Eye (tissue), 1 donor: ENCODE results near the gene GAGE12C.
"Not testable (repeated sequence)": the region's sequence is repeated elsewhere in the genome, so short reads cannot be mapped to it uniquely, and the experiment has no call there.

ENCODE experiments used
- DNase-seq: peaks from one replicate; pipeline ENCODE4 v3.0.0-alpha.2; 2015

The GAGE12C gene

GRCh38 chrX:49531877-49532276 lies at the start of gene GAGE12C:
TSS of gene GAGE12C (plus strand) at chrX:49532177. CDS start at chrX:49533332, 1,155 bp downstream.
- not testable (repeated sequence) for DNase-seq

GRCh38 chrX:49541433-49541832 lies 9.5 kb downstream of the GAGE12C start, which contains the start of gene GAGE12D:
TSS of gene GAGE12D (plus strand) at chrX:49541733. CDS start at chrX:49542888, 1,155 bp downstream.
- not testable (repeated sequence) for DNase-seq

- DNase-seq, result not testable (repeated sequence)
These were observed 19.0 kb downstream of the GAGE12C start, which contains the start of gene GAGE12E for GRCh38 chrX:49550989-49551388. TSS of gene GAGE12E (plus strand) at chrX:49551289. CDS start at chrX:49552444, 1,155 bp downstream.

- not testable (repeated sequence) for DNase-seq
These were observed 28.6 kb downstream of the GAGE12C start, which contains the start of gene GAGE12F for GRCh38 chrX:49560542-49560941. TSS of gene GAGE12F (plus strand) at chrX:49560842. CDS start at chrX:49561997, 1,155 bp downstream.

GRCh38 chrX:49568728-49569127 lies 36.8 kb downstream of the GAGE12C start:
- not testable (repeated sequence) for DNase-seq

GRCh38 chrX:49569152-49569551 lies 37.2 kb downstream of the GAGE12C start:
- not testable (repeated sequence) for DNase-seq

- DNase-seq, result not testable (repeated sequence)
These were observed 38.1 kb downstream of the GAGE12C start, which contains the start of gene GAGE12G for GRCh38 chrX:49570100-49570499. TSS of gene GAGE12G (plus strand) at chrX:49570400. CDS start at chrX:49571555, 1,155 bp downstream.

- not testable (repeated sequence) for DNase-seq
These were observed 47.7 kb downstream of the GAGE12C start, which contains the start of gene GAGE12H for GRCh38 chrX:49579649-49580048. TSS of gene GAGE12H (plus strand) at chrX:49579949. CDS start at chrX:49581104, 1,155 bp downstream.
